ENCODE measurements around the gene PALB2. TPM values are rescaled to one million over a fixed set of nuclear protein-coding genes. Genes with fewer than 3 reads are reported as not detected.

The PALB2 gene
- total and polyA plus RNA-seq, 2 experiments from 2014 or later, result 24.2 to 34.0 TPM

DNA sequence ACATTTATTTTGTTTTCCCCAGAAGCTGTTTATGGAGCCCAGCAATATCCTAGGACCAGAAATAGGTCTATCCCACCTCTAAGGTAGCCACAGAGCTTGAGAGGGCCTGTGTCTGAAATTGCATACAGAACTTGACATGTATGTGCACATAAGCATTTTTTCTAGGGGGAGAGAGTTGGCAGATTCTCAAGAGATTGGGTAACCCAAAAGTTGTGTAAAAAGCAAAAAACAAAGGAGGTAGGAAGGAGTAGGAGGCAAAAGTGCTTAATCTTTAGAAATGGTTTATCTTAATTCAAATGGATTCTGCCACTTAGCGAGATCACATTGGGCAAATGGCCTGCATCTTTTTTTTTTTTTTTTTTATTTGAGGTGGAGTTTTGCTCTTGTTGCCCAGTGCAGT is 41.1 kb upstream of the PALB2 start:
- no peaks in the 10 kb centered on the region for H3K9me3 Mint-ChIP-seq

DNA sequence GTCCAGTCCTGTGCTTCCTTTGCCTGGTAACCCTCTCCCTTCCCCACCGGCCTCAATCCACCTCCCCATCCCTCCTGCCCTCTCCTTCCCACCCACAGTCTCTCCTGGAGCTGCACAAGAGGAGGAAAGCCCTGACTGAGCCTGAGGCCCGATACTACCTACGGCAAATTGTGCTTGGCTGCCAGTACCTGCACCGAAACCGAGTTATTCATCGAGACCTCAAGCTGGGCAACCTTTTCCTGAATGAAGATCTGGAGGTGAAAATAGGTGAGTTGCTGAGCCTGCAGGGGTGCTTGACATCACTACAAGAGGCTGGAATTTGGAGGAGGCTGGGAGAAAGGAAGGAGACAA is 38.9 kb upstream of the PALB2 start:
- peaks cover 56% of the 10 kb centered on the region for H3K36me3 Mint-ChIP-seq (ENCODE audit: low read depth)
- Histone ChIP-seq H3K4me2 (peak overlapping the region; percentile 95), H3K4me1 (ENCODE audit: insufficient read depth) (peaks cover 13% of the 10 kb centered on the region; the same call in 1 of the 2 replicates), H3K79me2 (replicated peaks; ENCODE audit: insufficient read depth) (peaks cover 45% of the 10 kb centered on the region), H3K4me3 (peak overlapping the region; percentile 100), H3K27me3 (ENCODE audit: insufficient read depth) (no peaks in the 10 kb centered on the region), H4K20me1 (replicated peaks; ENCODE audit: insufficient read depth) (peaks cover 24% of the 10 kb centered on the region), H3K9me2 (ENCODE audit: insufficient read depth) (no peaks in the 10 kb centered on the region), H3K27ac (ENCODE audit: low read depth) (no peak overlapping the region), H3F3A (replicated peaks; ENCODE audit: low read depth) (peaks cover 25% of the 10 kb centered on the region; the same call in 1 of the 2 replicates), H2AFZ (no peak overlapping the region), H3K36me3 (ENCODE audit: insufficient read depth) (peaks cover 40% of the 10 kb centered on the region)
- TF ChIP-seq, protein P1, sequence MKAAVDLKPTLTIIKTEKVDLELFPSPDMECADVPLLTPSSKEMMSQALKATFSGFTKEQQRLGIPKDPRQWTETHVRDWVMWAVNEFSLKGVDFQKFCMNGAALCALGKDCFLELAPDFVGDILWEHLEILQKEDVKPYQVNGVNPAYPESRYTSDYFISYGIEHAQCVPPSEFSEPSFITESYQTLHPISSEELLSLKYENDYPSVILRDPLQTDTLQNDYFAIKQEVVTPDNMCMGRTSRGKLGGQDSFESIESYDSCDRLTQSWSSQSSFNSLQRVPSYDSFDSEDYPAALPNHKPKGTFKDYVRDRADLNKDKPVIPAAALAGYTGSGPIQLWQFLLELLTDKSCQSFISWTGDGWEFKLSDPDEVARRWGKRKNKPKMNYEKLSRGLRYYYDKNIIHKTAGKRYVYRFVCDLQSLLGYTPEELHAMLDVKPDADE (IDR thresholded peaks at IDR 0.05), result no peak
- TF ChIP-seq STAT1 (IDR thresholded peaks at IDR 0.05; ENCODE audit: unreplicated experiment) (no peak), JUNB (IDR thresholded peaks at IDR 0.05; ENCODE audit: unreplicated experiment) (no peak)
- H3K27ac Mint-ChIP-seq, result peak overlapping the region; percentile 97
- peak; percentile 6 for ATAC-seq
- H3K27me3 Mint-ChIP-seq (ENCODE audit: insufficient read depth, low read depth, poor library complexity), result peaks cover 18% of the 10 kb centered on the region
- H3K4me1 Mint-ChIP-seq, result peaks cover 16% of the 10 kb centered on the region
- no peaks in the 10 kb centered on the region for H3K9me3 Mint-ChIP-seq
- peak overlapping the region; percentile 98 for H3K4me3 Mint-ChIP-seq
- peak; percentile 24 for DNase-seq (ENCODE audit: low spot score)

More for the DNA sequence above, 41.1 kb upstream of the PALB2 start:
- Histone ChIP-seq H3K27ac (ENCODE audit: low read depth) (no peak overlapping the region), H3K9me2 (ENCODE audit: insufficient read depth) (no peaks in the 10 kb centered on the region), H3K79me2 (replicated peaks; ENCODE audit: insufficient read depth) (peaks cover 54% of the 10 kb centered on the region), H3K27me3 (ENCODE audit: insufficient read depth) (no peaks in the 10 kb centered on the region), H2AFZ (no peak overlapping the region), H3K4me3 (no peak overlapping the region), H3K4me2 (no peak overlapping the region), H3F3A (replicated peaks; ENCODE audit: low read depth) (peaks cover 24% of the 10 kb centered on the region; the same call in 1 of the 2 replicates), H3K4me1 (ENCODE audit: insufficient read depth) (peaks cover 13% of the 10 kb centered on the region; the same call in 1 of the 2 replicates), H3K36me3 (ENCODE audit: insufficient read depth) (peaks cover 63% of the 10 kb centered on the region), H4K20me1 (replicated peaks; ENCODE audit: insufficient read depth) (peaks cover 37% of the 10 kb centered on the region)
- peaks cover 16% of the 10 kb centered on the region for H3K4me1 Mint-ChIP-seq
- H3K27me3 Mint-ChIP-seq (ENCODE audit: insufficient read depth, low read depth, poor library complexity), result peaks cover 18% of the 10 kb centered on the region
- no peak overlapping the region for H3K27ac Mint-ChIP-seq
- ATAC-seq (no peak), DNase-seq (ENCODE audit: low spot score) (no peak)
- no peak overlapping the region for H3K4me3 Mint-ChIP-seq
- H3K36me3 Mint-ChIP-seq (ENCODE audit: low read depth), result peaks cover 77% of the 10 kb centered on the region
- TF ChIP-seq ZNF114 (CRISPR knock-in tag; IDR thresholded peaks at IDR 0.05) (no peak), JUNB (IDR thresholded peaks at IDR 0.05; ENCODE audit: unreplicated experiment) (no peak), STAT1 (IDR thresholded peaks at IDR 0.05; ENCODE audit: unreplicated experiment) (no peak)

DNA sequence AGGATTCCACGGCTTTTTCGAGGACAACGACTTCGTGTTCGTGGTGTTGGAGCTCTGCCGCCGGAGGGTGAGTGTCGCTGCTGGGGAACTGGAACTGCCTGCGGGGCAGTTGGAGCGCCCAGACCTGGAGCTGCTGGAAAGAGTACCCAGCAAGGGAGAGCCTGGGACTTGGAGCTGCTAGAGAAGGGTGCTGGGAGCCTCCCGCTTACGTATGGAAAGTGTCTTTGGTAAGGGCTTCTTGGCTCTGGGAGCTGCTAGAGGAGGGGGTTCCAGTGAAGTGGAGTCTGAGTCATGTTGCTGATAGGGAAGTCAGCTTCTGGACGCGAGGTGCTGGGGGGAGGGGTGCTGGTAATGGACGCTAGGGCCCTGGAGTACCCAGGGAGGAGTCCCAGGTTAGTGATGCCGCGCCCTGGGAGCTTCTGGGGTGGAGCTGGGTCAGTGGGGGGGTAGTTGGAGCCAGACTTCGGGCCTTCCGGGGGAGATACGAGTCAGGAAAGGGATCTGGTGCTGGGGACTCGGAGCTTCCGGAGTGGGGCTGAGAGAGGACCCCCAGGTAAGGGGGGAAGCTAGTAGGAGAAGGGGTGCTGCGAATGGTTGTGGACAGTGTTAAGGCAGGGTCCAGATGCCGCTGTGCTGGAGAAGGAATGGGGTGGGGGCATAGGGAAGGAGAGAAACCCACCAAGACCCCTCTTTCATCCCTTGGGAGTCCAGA is 38.3 kb upstream of the PALB2 start:
- H3K9me2 ChIP-seq (ENCODE audit: insufficient read depth), result no peaks in the 10 kb centered on the region
- H3K4me1 ChIP-seq (ENCODE audit: insufficient read depth), result peaks cover 13% of the 10 kb centered on the region; the same call in 1 of the 2 replicates
- H3K27ac ChIP-seq (ENCODE audit: low read depth), result peak overlapping the region; percentile 78
- H3K4me2 ChIP-seq, result peak overlapping the region; percentile 95
- Mint-ChIP-seq H3K9me3 (no peaks in the 10 kb centered on the region), H3K36me3 (ENCODE audit: low read depth) (peaks cover 52% of the 10 kb centered on the region), H3K4me1 (peaks cover 16% of the 10 kb centered on the region), H3K4me3 (peak overlapping the region; percentile 98), H3K27me3 (ENCODE audit: insufficient read depth, low read depth, poor library complexity) (peaks cover 18% of the 10 kb centered on the region), H3K27ac (peak overlapping the region; percentile 97)
- ATAC-seq (peak; percentile 63), DNase-seq (ENCODE audit: low spot score) (peak; percentile 77)
- H4K20me1 ChIP-seq (replicated peaks; ENCODE audit: insufficient read depth), result peaks cover 24% of the 10 kb centered on the region
- peaks cover 35% of the 10 kb centered on the region for H3K36me3 ChIP-seq (ENCODE audit: insufficient read depth)
- H3K27me3 ChIP-seq (ENCODE audit: insufficient read depth), result no peaks in the 10 kb centered on the region
- peak overlapping the region; percentile 100 for H3K4me3 ChIP-seq
- peaks cover 25% of the 10 kb centered on the region; the same call in 1 of the 2 replicates for H3F3A ChIP-seq (replicated peaks; ENCODE audit: low read depth)
- peaks cover 44% of the 10 kb centered on the region for H3K79me2 ChIP-seq (replicated peaks; ENCODE audit: insufficient read depth)
- H2AFZ ChIP-seq, result peak overlapping the region; percentile 6; the same call in 1 of the 2 replicates
- TF ChIP-seq JUNB (IDR thresholded peaks at IDR 0.05; ENCODE audit: unreplicated experiment) (no peak), EZH2phosphoT487 (IDR thresholded peaks at IDR 0.05; ENCODE audit: unreplicated experiment) (no peak), CTCF (conservative IDR thresholded peaks at IDR 0.05; ENCODE audit: low read depth in 2 of 2) (no peak), EZH2 (IDR thresholded peaks at IDR 0.05; ENCODE audit: low read depth, unreplicated experiment) (no peak), ZNF114 (CRISPR knock-in tag; IDR thresholded peaks at IDR 0.05) (no peak), CREB1 (CRISPR knock-in tag; IDR thresholded peaks at IDR 0.05; ENCODE audit: low read depth) (0 out of 2 replicates have a peak, but pooled peaks have one; percentile 20)

All from GM23338 (cell line).